ENCODE results near the gene C3orf70.
"Not testable (repeated sequence)": the region's sequence is repeated elsewhere in the genome, so short reads cannot be mapped to it uniquely, and the experiment has no call there.

The C3orf70 gene

GRCh38 chr3:185120126-185120525 lies 32.7 kb downstream of the C3orf70 start:
- Mint-ChIP-seq H3K4me1 (ENCODE audit: low read depth) (no peaks in the 10 kb centered on the region), H3K36me3 (ENCODE audit: low read depth) (no peaks in the 10 kb centered on the region), H3K27me3 (peaks cover 11% of the 10 kb centered on the region), H3K27ac (no peak overlapping the region), H3K4me3 (no peak overlapping the region), H3K9me3 (peaks cover 4% of the 10 kb centered on the region)

GRCh38 chr3:185115371-185115770 lies 37.5 kb downstream of the C3orf70 start:
- Mint-ChIP-seq H3K9me3 (no peaks in the 10 kb centered on the region), H3K4me3 (no peak overlapping the region), H3K4me1 (ENCODE audit: low read depth) (no peaks in the 10 kb centered on the region), H3K36me3 (ENCODE audit: low read depth) (no peaks in the 10 kb centered on the region), H3K27ac (no peak overlapping the region), H3K27me3 (peaks cover 18% of the 10 kb centered on the region)

- H3K27ac Mint-ChIP-seq = no peak overlapping the region
- no peak overlapping the region for H3K4me3 Mint-ChIP-seq
- H3K36me3 Mint-ChIP-seq (ENCODE audit: low read depth) = no peaks in the 10 kb centered on the region
- H3K9me3 Mint-ChIP-seq = peaks cover 2% of the 10 kb centered on the region
- H3K27me3 Mint-ChIP-seq = peaks cover 18% of the 10 kb centered on the region
- no peaks in the 10 kb centered on the region for H3K4me1 Mint-ChIP-seq (ENCODE audit: low read depth)
Observed at GRCh38 chr3:185114756-185115155, 38.1 kb downstream of the C3orf70 start.

GRCh38 chr3:185112186-185112585 lies 40.7 kb downstream of the C3orf70 start:
- Mint-ChIP-seq H3K27me3 (peaks cover 18% of the 10 kb centered on the region), H3K36me3 (ENCODE audit: low read depth) (no peaks in the 10 kb centered on the region), H3K27ac (no peak overlapping the region), H3K4me1 (ENCODE audit: low read depth) (no peaks in the 10 kb centered on the region), H3K9me3 (peaks cover 4% of the 10 kb centered on the region), H3K4me3 (no peak overlapping the region)

GRCh38 chr3:185109012-185109411 lies 43.8 kb downstream of the C3orf70 start:
- Mint-ChIP-seq H3K27me3 (peaks cover 16% of the 10 kb centered on the region), H3K9me3 (peaks cover 12% of the 10 kb centered on the region)
- not testable (repeated sequence) for H3K27ac Mint-ChIP-seq; H3K4me3 Mint-ChIP-seq; H3K4me1 Mint-ChIP-seq (ENCODE audit: low read depth); H3K36me3 Mint-ChIP-seq (ENCODE audit: low read depth)

GRCh38 chr3:185106256-185106890 lies 46.5 kb downstream of the C3orf70 start:
- not testable (repeated sequence) for H3K4me3 Mint-ChIP-seq; H3K27ac Mint-ChIP-seq; H3K4me1 Mint-ChIP-seq (ENCODE audit: low read depth); H3K36me3 Mint-ChIP-seq (ENCODE audit: low read depth)
- H3K27me3 Mint-ChIP-seq = peaks cover 15% of the 10 kb centered on the region
- H3K9me3 Mint-ChIP-seq = peaks cover 21% of the 10 kb centered on the region

- Mint-ChIP-seq H3K4me3 (no peak overlapping the region), H3K27me3 (peaks cover 28% of the 10 kb centered on the region), H3K4me1 (ENCODE audit: low read depth) (no peaks in the 10 kb centered on the region)
Observed at GRCh38 chr3:185103359-185104127, 49.3 kb downstream of the C3orf70 start.

GRCh38 chr3:185094697-185095096 lies 58.2 kb downstream of the C3orf70 start:
- H3K4me3 Mint-ChIP-seq = no peak overlapping the region
- H3K9me3 Mint-ChIP-seq = peaks cover 4% of the 10 kb centered on the region
- H3K27me3 Mint-ChIP-seq = peaks cover 38% of the 10 kb centered on the region
- H3K36me3 Mint-ChIP-seq (ENCODE audit: low read depth) = no peaks in the 10 kb centered on the region
- H3K4me1 Mint-ChIP-seq (ENCODE audit: low read depth) = no peaks in the 10 kb centered on the region
- no peak overlapping the region for H3K27ac Mint-ChIP-seq

More at GRCh38 chr3:185103359-185104127, 49.3 kb downstream of the C3orf70 start:
- H3K27ac Mint-ChIP-seq = no peak overlapping the region
- H3K9me3 Mint-ChIP-seq = peaks cover 28% of the 10 kb centered on the region
- peaks cover 3% of the 10 kb centered on the region for H3K36me3 Mint-ChIP-seq (ENCODE audit: low read depth)

GRCh38 chr3:185093116-185093515 lies 59.7 kb downstream of the C3orf70 start:
- H3K4me3 Mint-ChIP-seq = no peak overlapping the region
- no peaks in the 10 kb centered on the region for H3K9me3 Mint-ChIP-seq
- H3K4me1 Mint-ChIP-seq (ENCODE audit: low read depth) = no peaks in the 10 kb centered on the region
- no peaks in the 10 kb centered on the region for H3K36me3 Mint-ChIP-seq (ENCODE audit: low read depth)
- H3K27me3 Mint-ChIP-seq = peaks cover 27% of the 10 kb centered on the region
- no peak overlapping the region for H3K27ac Mint-ChIP-seq

GRCh38 chr3:185090811-185091210 lies 62.0 kb downstream of the C3orf70 start:
- Mint-ChIP-seq H3K27me3 (peaks cover 13% of the 10 kb centered on the region), H3K27ac (no peak overlapping the region), H3K36me3 (ENCODE audit: low read depth) (no peaks in the 10 kb centered on the region), H3K9me3 (no peaks in the 10 kb centered on the region), H3K4me3 (no peak overlapping the region), H3K4me1 (ENCODE audit: low read depth) (no peaks in the 10 kb centered on the region)

- H3K27me3 Mint-ChIP-seq = peaks cover 8% of the 10 kb centered on the region
- no peaks in the 10 kb centered on the region for H3K36me3 Mint-ChIP-seq (ENCODE audit: low read depth)
- no peak overlapping the region for H3K4me3 Mint-ChIP-seq
- no peak overlapping the region for H3K27ac Mint-ChIP-seq
- H3K9me3 Mint-ChIP-seq = no peaks in the 10 kb centered on the region
- no peaks in the 10 kb centered on the region for H3K4me1 Mint-ChIP-seq (ENCODE audit: low read depth)
Observed at GRCh38 chr3:185089751-185090150, 63.1 kb downstream of the C3orf70 start.

- peaks cover 8% of the 10 kb centered on the region for H3K27me3 Mint-ChIP-seq
- H3K27ac Mint-ChIP-seq = no peak overlapping the region
- H3K9me3 Mint-ChIP-seq = no peaks in the 10 kb centered on the region
- H3K4me3 Mint-ChIP-seq = no peak overlapping the region
- H3K4me1 Mint-ChIP-seq (ENCODE audit: low read depth) = no peaks in the 10 kb centered on the region
- H3K36me3 Mint-ChIP-seq (ENCODE audit: low read depth) = no peaks in the 10 kb centered on the region
Observed at GRCh38 chr3:185089343-185089742, 63.5 kb downstream of the C3orf70 start.

GRCh38 chr3:185087419-185087818 lies 65.4 kb downstream of the C3orf70 start:
- Mint-ChIP-seq H3K4me3 (no peak overlapping the region), H3K4me1 (ENCODE audit: low read depth) (no peaks in the 10 kb centered on the region), H3K27ac (no peak overlapping the region), H3K9me3 (no peaks in the 10 kb centered on the region), H3K27me3 (peaks cover 6% of the 10 kb centered on the region), H3K36me3 (ENCODE audit: low read depth) (no peaks in the 10 kb centered on the region)

- Mint-ChIP-seq H3K27ac (no peak overlapping the region), H3K4me1 (ENCODE audit: low read depth) (no peaks in the 10 kb centered on the region), H3K9me3 (no peaks in the 10 kb centered on the region), H3K4me3 (no peak overlapping the region), H3K36me3 (ENCODE audit: low read depth) (no peaks in the 10 kb centered on the region), H3K27me3 (peaks cover 4% of the 10 kb centered on the region)
Observed at GRCh38 chr3:185084901-185085300, 68.0 kb downstream of the C3orf70 start.

GRCh38 chr3:185084402-185084801 lies 68.5 kb downstream of the C3orf70 start:
- no peak overlapping the region for H3K27ac Mint-ChIP-seq
- H3K4me3 Mint-ChIP-seq = no peak overlapping the region
- H3K9me3 Mint-ChIP-seq = no peaks in the 10 kb centered on the region
- H3K36me3 Mint-ChIP-seq (ENCODE audit: low read depth) = no peaks in the 10 kb centered on the region
- peaks cover 4% of the 10 kb centered on the region for H3K27me3 Mint-ChIP-seq
- no peaks in the 10 kb centered on the region for H3K4me1 Mint-ChIP-seq (ENCODE audit: low read depth)

GRCh38 chr3:185082829-185083228 lies 70.0 kb downstream of the C3orf70 start:
- Mint-ChIP-seq H3K4me1 (ENCODE audit: low read depth) (no peaks in the 10 kb centered on the region), H3K36me3 (ENCODE audit: low read depth) (no peaks in the 10 kb centered on the region), H3K27ac (no peak overlapping the region), H3K27me3 (peaks cover 4% of the 10 kb centered on the region), H3K4me3 (no peak overlapping the region), H3K9me3 (no peaks in the 10 kb centered on the region)

Measured in stimulated activated naive CD8-positive, alpha-beta T cell treated with anti-CD3 and anti-CD28 coated beads, Interleukin-15, Interleukin-2, amounts not matched to agents 100 ng/mL and 50 ng/mL, for 24 hours (primary cell).